ENCODE results near the gene EPX.

The EPX gene

GRCh38 chr17:58191241-58191896, 1.2 kb upstream of the EPX start:
- no peak overlapping the region for H3K27ac ChIP-seq
- DNase-seq (ENCODE audit: low spot score): no peak
- ChIA-PET POLR2A (ENCODE audit: low non-redundant PET) (interaction anchor here (0.7 kb wide), 1 partner anchor 187 kb away, joined by 3 read pairs; no protein-coding TSS in a partner anchor), CTCF (no interaction called here)
- TF ChIP-seq, protein P1, sequence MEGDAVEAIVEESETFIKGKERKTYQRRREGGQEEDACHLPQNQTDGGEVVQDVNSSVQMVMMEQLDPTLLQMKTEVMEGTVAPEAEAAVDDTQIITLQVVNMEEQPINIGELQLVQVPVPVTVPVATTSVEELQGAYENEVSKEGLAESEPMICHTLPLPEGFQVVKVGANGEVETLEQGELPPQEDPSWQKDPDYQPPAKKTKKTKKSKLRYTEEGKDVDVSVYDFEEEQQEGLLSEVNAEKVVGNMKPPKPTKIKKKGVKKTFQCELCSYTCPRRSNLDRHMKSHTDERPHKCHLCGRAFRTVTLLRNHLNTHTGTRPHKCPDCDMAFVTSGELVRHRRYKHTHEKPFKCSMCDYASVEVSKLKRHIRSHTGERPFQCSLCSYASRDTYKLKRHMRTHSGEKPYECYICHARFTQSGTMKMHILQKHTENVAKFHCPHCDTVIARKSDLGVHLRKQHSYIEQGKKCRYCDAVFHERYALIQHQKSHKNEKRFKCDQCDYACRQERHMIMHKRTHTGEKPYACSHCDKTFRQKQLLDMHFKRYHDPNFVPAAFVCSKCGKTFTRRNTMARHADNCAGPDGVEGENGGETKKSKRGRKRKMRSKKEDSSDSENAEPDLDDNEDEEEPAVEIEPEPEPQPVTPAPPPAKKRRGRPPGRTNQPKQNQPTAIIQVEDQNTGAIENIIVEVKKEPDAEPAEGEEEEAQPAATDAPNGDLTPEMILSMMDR (conservative IDR thresholded peaks at IDR 0.05; ENCODE audit: low read depth): no peak

- TF ChIP-seq, protein P1 (conservative IDR thresholded peaks at IDR 0.05; ENCODE audit: low read depth): no peak
- no peak for DNase-seq (ENCODE audit: low spot score)
These were observed 1.2 kb downstream of the EPX start for GRCh38 chr17:58193641-58194255.

DNA sequence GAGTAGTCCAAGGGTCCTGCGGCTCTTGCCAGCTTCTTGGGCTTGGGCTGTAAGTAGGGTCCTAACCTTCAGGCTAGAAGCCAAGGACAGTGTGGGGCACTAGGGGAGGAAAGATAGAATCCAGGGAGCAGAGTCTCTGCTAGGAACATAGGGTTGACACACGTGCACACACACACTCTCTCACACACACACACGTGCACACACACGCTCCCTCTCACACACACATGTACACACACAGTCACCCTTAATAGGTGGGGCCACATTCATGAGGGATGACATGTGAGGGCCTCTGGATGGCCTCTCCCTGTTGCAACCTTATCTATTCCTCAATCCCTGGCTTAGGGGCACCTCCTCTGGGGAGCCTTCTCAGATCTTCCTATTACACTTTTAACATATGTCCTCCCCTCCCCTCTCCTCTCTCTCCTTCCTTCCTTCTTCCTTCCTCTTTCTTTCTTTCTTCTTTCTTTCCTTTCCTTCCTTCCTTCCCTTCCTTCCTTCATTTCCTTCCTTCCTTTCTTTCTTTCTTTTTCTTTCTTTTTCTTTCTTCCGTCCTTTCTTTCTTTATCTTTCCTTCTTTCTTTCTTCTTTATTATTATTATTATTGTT, 3.1 kb downstream of the EPX start:
- TF ChIP-seq, protein P1 (conservative IDR thresholded peaks at IDR 0.05; ENCODE audit: low read depth): no peak
- ChIA-PET POLR2A (ENCODE audit: low non-redundant PET) (no interaction called here), CTCF (interaction anchor here (0.7 kb wide), 1 partner anchor 144 kb away, joined by 3 read pairs; no protein-coding TSS in a partner anchor)
- DNase-seq (ENCODE audit: low spot score): no peak
- H3K27ac ChIP-seq: no peak overlapping the region

More at GRCh38 chr17:58193641-58194255, 1.2 kb downstream of the EPX start:
- ChIA-PET CTCF (interaction anchor here (0.6 kb wide), 1 partner anchor 269 kb away, joined by 3 read pairs; no protein-coding TSS in a partner anchor), POLR2A (ENCODE audit: low non-redundant PET) (no interaction called here)
- H3K27ac ChIP-seq: no peak overlapping the region

DNA sequence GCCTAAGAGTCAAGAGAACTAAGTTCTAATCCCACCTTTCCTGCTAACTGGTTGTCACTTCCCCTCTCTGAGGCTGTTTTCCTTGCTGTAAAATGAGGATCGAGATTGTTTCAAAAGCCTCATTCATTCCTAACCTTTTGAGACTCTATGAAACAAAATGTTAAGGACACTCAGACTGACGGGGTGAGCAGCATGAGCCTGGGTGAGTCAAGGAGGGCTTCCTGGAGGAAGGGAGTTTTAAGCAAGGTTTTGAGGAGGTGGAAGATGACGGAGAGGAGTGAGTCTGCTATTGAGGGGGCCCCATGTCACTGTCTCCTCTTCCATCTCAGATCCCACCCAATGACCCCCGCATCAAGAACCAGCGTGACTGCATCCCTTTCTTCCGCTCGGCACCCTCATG, 4.1 kb downstream of the EPX start:
- TF ChIP-seq, protein P1 (conservative IDR thresholded peaks at IDR 0.05; ENCODE audit: low read depth): no peak
- no peak for DNase-seq (ENCODE audit: low spot score)
- CTCF ChIA-PET: no interaction called here
- POLR2A ChIA-PET (ENCODE audit: low non-redundant PET): no interaction called here
- H3K27ac ChIP-seq: no peak overlapping the region

DNA sequence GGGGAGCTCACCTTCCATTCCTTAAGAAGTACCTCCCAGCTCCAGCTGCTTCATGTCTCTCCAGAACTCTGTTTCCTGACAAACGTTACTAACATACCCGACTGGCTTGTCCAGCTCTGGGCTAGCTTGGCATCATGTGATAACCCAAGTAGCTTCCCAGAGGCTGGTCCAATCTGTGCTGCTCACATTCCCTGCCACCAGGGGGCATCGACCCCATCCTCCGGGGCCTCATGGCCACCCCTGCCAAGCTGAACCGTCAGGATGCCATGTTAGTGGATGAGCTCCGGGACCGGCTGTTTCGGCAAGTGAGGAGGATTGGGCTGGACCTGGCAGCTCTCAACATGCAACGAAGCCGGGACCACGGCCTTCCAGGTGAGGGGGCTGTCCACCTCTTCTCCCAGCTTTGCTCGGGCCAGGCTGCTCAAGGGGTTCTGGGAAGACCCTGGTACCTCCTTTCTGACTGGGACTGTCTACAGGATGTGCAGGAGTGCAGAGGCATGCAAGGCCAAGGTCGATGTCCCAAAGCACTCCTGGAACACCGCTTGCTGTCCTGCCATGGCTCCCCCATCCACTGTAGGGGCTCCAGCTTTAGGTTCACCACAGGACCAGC, 7.6 kb downstream of the EPX start:
- no peak overlapping the region for H3K27ac ChIP-seq
- POLR2A ChIA-PET (ENCODE audit: low non-redundant PET): no interaction called here
- TF ChIP-seq, protein P1 (conservative IDR thresholded peaks at IDR 0.05; ENCODE audit: low read depth): no peak; the same call in 1 of the 2 replicates
- CTCF ChIA-PET: interaction anchor here (0.7 to 1.3 kb wide), 3 partner anchors 16 to 1039 kb away, joined by 3 to 4 read pairs (median 4); no protein-coding TSS in a partner anchor
- DNase-seq (ENCODE audit: low spot score): peak; percentile 33

DNA sequence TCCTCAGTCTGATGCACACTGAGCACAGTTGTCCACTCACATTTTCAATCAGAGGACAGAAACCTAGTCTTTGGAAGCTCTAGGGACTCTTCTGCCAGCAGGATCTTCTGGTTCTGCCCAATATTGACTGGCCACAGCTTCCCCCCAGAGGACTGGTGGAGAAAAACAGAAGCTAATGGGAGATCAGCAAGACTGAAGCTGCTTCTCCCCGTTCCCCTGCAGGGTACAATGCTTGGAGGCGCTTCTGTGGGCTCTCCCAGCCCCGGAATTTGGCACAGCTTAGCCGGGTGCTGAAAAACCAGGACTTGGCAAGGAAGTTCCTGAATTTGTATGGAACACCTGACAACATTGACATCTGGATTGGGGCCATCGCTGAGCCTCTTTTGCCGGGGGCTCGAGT, 10.3 kb downstream of the EPX start:
- TF ChIP-seq, protein P1 (conservative IDR thresholded peaks at IDR 0.05; ENCODE audit: low read depth): no peak
- POLR2A ChIA-PET (ENCODE audit: low non-redundant PET): no interaction called here

More for the DNA sequence above, 10.3 kb downstream of the EPX start:
- DNase-seq (ENCODE audit: low spot score): no peak
- CTCF ChIA-PET: no interaction called here
- H3K27ac ChIP-seq: no peak overlapping the region
